HepG2 (cell line): Measurements from ENCODE around the gene DDIT4. TPM values are rescaled to one million over a fixed set of nuclear protein-coding genes. Genes with fewer than 3 reads are reported as not detected.

ENCODE experiments used
- EP300 ChIP-seq, 3 experiments: sonication (generic) in 1 of 3; formaldehyde crosslinking in 1 of 3; IDR thresholded peaks; 2 replicates each; pipeline versions ENCODE4 v1.5.1 to v1.6.1; 2011 to 2020; ENCODE audit warnings: low read depth in 2 of 3, low read length in 2 of 3, borderline replicate concordance in 1 of 3, improper control_type of control experiment in 1 of 3, mild to moderate bottlenecking in 1 of 3, missing genetic modification reagents in 1 of 3, moderate library complexity in 1 of 3
- ETS1 ChIP-seq: sonication (generic); formaldehyde crosslinking; IDR thresholded peaks from 2 replicates; pipeline ENCODE4 v1.4.0; 2020; ENCODE audit warnings: missing genetic modification reagents
- MTERF4 ChIP-seq: sonication (generic); formaldehyde crosslinking; IDR thresholded peaks from 2 replicates; pipeline ENCODE4 v1.8.0; 2023; ENCODE audit warnings: mild to moderate bottlenecking, missing genetic modification reagents
- MYC ChIP-seq: sonication (generic); formaldehyde crosslinking; IDR thresholded peaks from 2 replicates; pipeline ENCODE4 v1.9.0; 2021; ENCODE audit warnings: missing genetic modification reagents, borderline replicate concordance
- MYPOP ChIP-seq: sonication (generic); formaldehyde crosslinking; IDR thresholded peaks from 2 replicates; pipeline ENCODE4 v1.8.1; 2023; ENCODE audit warnings: mild to moderate bottlenecking, moderate library complexity, missing genetic modification reagents
- PLRG1 ChIP-seq: fragments of 450-650 bp; conservative IDR thresholded peaks from 2 replicates; pipeline ENCODE4 v1.6.1; 2016
- ZBTB34 ChIP-seq: sonication (generic); formaldehyde crosslinking; IDR thresholded peaks from 2 replicates; pipeline ENCODE4 v1.8.0; 2022; ENCODE audit warnings: mild to moderate bottlenecking, missing genetic modification reagents
- ZFP36L1 ChIP-seq: sonication (generic); formaldehyde crosslinking; IDR thresholded peaks from 2 replicates; pipeline ENCODE4 v1.8.0; 2022; ENCODE audit warnings: mild to moderate bottlenecking, missing genetic modification reagents, moderate library complexity
- ZNF101 ChIP-seq: sonication (generic); formaldehyde crosslinking; IDR thresholded peaks from 2 replicates; pipeline ENCODE4 v1.4.0; 2020; ENCODE audit warnings: mild to moderate bottlenecking, low read depth, missing genetic modification reagents, borderline replicate concordance
- ZNF34 ChIP-seq: sonication (generic); formaldehyde crosslinking; IDR thresholded peaks from 2 replicates; pipeline ENCODE4 v1.4.0; 2020; ENCODE audit warnings: mild to moderate bottlenecking, missing genetic modification reagents, borderline replicate concordance
- ZNF574 ChIP-seq: sonication (generic); formaldehyde crosslinking; IDR thresholded peaks from 2 replicates; pipeline ENCODE4 v1.4.0; 2020; ENCODE audit warnings: missing genetic modification reagents
- ZNF629 ChIP-seq: sonication (generic); formaldehyde crosslinking; conservative IDR thresholded peaks from 2 replicates; pipeline ENCODE4 v1.5.0; 2020; ENCODE audit warnings: missing genetic modification reagents
- ZNF687 ChIP-seq: sonication (generic); formaldehyde crosslinking; IDR thresholded peaks from 2 replicates; pipeline ENCODE4 v1.5.1; 2020; ENCODE audit warnings: mild to moderate bottlenecking, missing genetic modification reagents, moderate library complexity
- ZNF776 ChIP-seq: sonication (generic); formaldehyde crosslinking; IDR thresholded peaks from 2 replicates; pipeline ENCODE4 v1.4.0; 2020; ENCODE audit warnings: mild to moderate bottlenecking, missing genetic modification reagents
- polyA plus RNA-seq, 8 experiments: library from polyadenylated mRNA; depleted of rRNA in 3 of 8; stranded (reverse) in 7 of 8; unstranded in 1 of 8; fragments of >200 nt; fragmentation: Illumina TruSeq in 4 of 8; extraction: Trizol in 4 of 8; gene quantifications; 2 replicates each; pipeline versions ENCODE4 v1.2.1 to v1.2.3, GENCODE V29; 2011 to 2016; ENCODE audit warnings: low read depth in 4 of 8, missing spikeins in 1 of 8, mixed read lengths in 1 of 8; ENCODE audit not compliant: insufficient read depth in 1 of 8
- total RNA-seq, 5 experiments: library from RNA; depleted of rRNA; stranded (reverse); fragments of >200 nt; fragmentation: Illumina TruSeq; extraction: Trizol; gene quantifications; 2 replicates each; pipeline ENCODE4 v1.2.3, GENCODE V29; 2016; ENCODE audit warnings: low read depth in 1 of 5

DDIT4 gene
- total and polyA plus RNA-seq, 2 of the 13 experiments (the other 11 are each of a cell fraction or from before 2014, with no cell fraction given) = 35.6 to 40.7 TPM

- TF ChIP-seq ZNF687 (peak; percentile 79), ZNF101 (no peak), ZNF776 (CRISPR knock-in tag) (0 out of 2 replicates have a peak, but pooled peaks have one; percentile 42), ZBTB34 (CRISPR knock-in tag) (no peak), ZNF629 (0 out of 2 replicates have a peak, but pooled peaks have one; percentile 31), ZNF34 (0 out of 2 replicates have a peak, but pooled peaks have one; percentile 43), MYPOP (CRISPR knock-in tag) (0 out of 2 replicates have a peak, but pooled peaks have one; percentile 8), ZFP36L1 (CRISPR knock-in tag) (no peak), EP300 (IDR thresholded peaks at IDR 0.05; ENCODE audit: low read depth in 2 of 2, low read length in 2 of 2) (no peak), EP300 (CRISPR knock-in tag; IDR thresholded peaks at IDR 0.05; ENCODE audit: borderline replicate concordance) (0 out of 2 replicates have a peak, but pooled peaks have one; percentile 11), ETS1 (no peak), PLRG1 (no peak), MTERF4 (CRISPR knock-in tag) (no peak), MYC (CRISPR knock-in tag) (peak; percentile 81; the same call in 1 of the 2 replicates), ZNF574 (peak; percentile 61; the same call in 1 of the 2 replicates)
These were observed 25.1 kb upstream of the DDIT4 start (continued) for GRCh38 chr10:72248468-72249151.
